RCC 7860 (cell line): ENCODE data around the gene LIPC.
A peak's percentile ranks its signal among the peaks of the same experiment; 100 is the strongest.

Experiments used
- DNase-seq: peaks from one replicate; pipeline ENCODE4 v3.0.0-alpha.2; 2015; ENCODE audit warnings: low spot score
- FAIRE-seq: peaks from 2 replicates; lab custom pipeline; 2012; peaks lifted over from hg19 to GRCh38; lab: Jason Lieb, UNC

The LIPC gene

DNA sequence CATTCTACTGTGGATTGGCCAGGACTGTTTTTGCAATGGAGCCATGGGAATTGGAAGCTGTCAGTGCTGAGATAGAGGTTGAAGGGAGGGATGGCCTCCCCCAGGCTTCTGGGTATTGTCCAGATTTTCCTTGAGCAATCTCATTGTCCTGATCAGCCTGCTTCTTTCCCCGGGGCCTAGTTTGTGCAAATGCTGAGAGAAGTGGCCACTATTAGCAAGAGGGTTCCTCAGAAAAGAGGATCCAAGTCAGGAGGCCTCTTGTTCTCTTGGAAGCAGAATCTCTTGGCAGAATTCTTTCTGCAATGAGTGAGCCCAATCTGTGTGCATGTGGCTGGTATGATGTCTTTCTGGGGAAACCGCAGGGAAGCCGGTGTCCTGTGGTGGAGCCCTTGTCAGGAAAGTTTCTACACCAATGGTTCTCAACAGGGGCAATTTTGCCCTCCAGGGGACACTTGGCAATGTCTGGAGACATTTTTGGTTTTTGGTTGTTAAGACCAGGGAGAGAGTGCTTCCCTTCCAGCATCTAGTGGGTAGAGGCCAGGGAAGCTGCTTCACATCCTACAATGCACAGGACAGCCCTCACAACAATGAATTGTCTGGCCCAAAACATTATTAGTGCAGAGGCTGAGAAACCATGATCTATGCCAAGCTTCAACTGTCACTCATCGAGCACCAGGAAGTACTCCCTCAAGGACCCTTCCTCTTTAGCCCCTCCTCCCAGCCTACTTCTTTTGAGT, 2.0 kb downstream of the LIPC start:
- FAIRE-seq (no peak), DNase-seq (no peak)

DNA sequence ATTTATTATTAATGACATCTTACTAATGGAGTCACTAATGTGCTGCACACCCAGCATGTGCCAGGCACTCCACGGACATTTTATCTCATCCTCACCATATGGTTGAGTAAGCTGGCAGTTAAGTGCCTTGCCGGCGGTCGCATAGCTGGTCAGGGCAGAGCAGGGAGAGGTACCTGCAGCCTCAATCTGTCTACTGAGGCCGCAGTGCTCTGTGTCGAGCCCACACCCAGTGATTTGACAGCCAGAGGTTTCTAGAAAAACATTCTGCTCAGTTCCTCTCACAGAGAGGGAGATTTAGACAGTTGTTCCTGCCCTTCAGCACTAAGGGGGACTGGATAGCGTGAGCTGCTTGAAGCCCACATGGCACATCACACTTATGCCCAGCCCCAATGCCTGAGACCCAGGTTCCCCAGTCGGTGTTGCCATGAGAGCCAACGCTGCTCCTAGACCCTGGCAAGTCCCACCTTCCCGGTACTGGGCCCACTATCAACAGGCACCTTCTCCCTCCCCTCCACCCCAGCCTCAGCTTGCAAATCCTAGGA, 2.6 kb downstream of the LIPC start:
- FAIRE-seq (no peak), DNase-seq (no peak)

DNA sequence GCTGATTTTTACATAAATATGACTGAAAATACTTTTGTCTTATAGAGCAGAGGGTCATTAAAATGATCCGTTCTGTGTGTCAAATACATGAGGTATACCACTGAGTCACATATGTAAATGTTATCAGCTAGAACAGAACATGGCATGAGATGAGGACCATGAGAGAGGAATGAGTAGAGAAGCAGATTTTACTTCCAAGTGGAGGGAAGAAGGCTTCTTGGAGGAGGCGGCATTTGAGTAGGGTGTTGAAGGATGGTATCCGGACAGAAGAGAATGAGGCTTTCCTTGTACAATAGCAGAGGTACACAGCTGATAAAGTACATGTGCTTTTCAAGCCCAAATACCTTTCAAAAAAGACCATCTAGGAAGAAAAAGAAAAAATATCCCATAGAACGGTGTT, 4.8 kb downstream of the LIPC start:
- DNase-seq (no peak), FAIRE-seq (no peak)

DNA sequence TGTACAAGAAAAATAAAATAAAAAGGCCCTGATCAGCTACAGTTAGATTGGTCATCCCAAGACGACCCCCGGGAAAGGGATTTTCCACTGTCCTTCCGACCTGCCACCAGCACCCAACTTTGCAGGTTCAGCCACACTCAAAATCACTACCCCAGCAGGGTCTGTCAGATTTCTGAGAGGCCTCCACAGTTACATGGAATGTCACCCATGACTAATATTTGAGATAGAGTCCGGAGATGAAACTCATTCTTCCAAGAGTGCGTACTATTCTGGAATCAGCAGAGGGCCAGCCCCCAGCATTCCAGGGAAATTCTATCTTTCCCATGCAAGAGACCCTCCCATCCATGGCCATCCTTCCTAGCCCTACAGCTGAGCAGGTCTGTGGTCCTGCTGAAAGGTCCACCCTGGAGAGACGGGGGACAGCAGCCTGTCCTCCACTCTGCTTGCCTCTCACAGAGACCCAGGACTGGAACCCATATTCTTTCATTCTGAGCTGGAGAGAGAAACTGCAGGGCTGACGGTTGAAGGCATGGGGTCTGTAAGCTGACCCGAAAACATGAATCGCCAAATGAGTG, 5.8 kb downstream of the LIPC start:
- DNase-seq: no peak
- no peak for FAIRE-seq

DNA sequence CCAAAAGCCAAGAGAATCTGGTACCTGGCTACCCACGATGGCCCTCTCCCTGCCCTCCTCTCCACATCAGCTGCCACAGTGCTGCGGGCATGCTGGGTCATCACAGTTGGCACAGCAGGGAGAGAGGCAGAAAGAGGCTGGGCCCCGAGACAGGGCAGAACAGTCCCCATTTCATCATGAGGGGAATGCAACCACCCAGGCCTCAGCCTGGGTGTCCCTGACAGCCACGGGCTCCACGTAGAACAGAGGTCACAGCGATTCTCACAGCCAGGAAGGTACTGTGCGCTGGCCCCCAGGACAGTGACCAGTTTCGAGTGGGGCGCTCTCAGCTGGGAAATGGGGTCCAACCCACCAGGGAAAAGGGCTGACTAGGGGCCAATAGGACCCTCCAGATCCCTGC, 6.3 kb downstream of the LIPC start:
- FAIRE-seq (no peak), DNase-seq (no peak)

DNA sequence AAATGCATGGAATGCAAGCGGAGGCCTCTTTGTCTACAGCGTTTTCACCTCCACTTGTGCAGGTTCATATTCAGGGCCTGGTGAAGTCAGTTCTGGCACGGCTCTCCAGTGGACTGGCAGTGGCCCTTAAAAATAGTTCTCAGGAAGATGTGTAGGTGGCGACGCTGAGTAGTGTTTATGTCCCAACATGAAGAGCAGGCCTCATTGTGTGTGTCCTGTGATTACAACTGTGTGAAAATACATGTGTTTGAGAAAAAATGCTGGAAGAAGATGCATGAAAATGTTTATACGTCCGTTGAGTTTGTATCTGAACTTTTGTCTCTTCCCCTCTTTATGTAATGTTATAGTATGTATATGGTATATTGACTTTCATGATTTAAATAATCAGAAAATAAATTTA, 7.2 kb downstream of the LIPC start:
- peak; percentile 56 for DNase-seq
- FAIRE-seq: no peak

DNA sequence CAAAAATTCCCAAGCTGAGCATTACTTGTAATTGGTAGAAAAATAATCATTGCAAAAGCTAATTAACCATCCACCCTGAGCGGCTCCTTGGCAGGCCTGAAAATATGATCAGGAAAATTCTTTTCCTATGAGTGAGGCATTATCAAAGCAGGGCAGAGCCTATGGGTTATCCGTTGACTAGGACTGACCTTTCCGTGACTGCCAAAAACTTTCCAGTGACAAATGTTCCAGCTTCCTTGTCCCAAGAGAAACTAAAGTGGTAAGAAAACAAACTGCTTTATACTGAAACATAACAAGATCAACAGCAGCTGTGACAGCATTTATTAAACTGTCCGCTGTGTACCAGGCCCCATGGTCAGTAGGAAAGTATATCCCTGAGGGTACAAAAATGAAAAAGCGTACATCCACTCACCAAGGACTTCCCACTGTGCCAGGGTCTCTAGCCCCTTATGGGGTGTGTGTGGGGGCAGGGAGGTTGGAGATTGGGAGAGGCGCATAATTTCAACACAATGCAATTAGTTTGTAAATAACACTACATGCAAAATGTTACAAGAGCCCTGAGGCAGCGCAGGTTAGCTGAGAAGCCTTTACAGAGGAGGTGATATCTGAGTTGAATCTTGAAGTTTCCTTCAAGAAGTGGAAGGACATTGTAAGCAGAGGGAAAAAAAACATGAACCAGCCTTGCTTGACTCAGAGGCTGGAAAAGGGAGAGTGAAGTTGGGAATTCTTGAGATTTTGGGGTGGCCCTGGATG, 8.5 kb downstream of the LIPC start:
- DNase-seq (peak; percentile 85), FAIRE-seq (peak; percentile 94)

DNA sequence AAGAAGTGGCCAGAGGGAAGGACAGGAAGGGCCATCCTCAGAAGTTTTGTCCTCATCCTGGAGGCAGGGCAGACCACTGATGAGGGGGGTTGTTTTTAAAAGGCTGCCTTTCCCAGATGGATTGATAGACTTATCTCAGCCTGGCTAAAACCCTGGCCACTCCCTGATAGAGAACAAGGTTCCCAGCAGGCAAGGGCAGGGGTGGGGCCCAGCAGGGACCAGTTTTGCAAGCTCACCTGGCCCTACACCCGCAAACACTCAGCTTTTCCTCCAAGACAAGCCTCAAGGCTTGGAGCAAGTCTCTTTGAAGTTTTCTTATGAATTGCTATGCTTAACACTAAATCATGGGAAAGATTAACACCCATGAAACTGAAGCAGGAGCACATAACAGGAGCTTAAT, 9.1 kb downstream of the LIPC start:
- DNase-seq (no peak), FAIRE-seq (no peak)

DNA sequence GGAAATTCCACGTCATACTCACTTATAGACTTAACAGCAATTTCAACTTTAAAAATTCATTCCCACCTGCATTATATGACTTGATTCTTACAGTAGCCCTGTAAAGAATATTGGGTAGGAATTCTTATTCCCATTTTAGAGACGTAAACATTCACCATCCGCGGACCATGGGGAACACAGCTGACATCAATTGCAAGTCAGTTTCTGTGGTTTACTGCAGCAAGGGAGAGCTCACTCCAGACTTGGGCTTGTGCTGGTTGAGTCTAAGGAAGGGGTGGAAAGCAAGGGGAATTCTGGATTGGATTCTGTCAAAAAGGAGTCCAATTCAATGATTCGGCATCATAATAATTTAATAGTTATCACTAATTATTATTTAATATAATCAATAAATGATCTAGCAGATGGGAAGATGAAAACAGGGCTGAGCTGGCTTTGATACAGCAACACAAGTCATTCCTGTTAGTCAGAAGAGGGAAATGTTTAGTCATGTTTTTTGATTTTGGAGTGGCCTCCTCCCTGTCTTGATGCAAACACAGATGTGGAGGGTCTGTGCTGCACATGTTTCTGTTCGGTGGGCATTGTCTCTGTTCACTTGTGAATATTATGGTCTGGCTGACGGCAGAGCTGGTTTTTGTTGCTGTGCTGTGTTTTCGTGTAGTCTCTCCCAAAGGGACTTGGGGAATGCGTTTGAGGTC, 9.7 kb downstream of the LIPC start:
- peak; percentile 39 for DNase-seq
- peak; percentile 15 for FAIRE-seq

DNA sequence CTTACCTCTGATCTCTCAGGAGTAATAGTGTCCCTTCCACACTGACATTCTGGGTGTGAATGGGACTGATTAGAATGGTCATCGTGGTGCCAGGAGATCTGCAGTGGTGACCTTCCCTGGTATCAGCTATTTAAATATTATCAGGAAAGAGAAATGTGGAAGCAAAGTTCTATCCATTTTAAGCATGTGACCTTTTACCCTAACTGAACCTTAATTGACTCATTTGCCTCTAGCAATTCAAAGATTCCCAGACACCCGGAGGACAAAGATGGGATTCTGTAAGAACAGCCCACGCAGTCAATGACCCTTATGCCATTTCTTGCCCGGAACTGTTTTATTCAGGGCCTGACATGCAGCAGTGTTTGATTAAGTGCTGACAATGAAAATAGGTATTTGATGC, 10.3 kb downstream of the LIPC start:
- DNase-seq (no peak), FAIRE-seq (no peak)

DNA sequence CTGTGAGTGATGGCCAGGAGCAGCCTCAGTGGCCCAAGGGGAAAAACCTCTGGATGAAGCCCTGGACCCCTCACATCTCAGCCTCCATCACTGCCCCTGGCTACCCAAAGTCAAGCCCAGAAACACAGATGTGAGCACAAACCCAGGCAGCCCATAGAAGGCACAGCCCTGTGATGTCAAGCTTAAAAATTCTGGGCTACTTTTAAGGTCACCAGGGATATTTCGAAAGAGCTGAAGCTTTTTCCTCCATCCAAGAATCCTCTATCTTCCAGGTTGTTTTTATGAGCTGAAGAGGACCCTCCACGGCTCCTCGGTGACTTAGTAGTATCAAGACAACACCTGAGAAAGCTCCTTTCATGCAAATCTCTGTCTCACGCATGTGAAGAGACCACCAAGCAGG, 11.5 kb downstream of the LIPC start:
- no peak for FAIRE-seq
- no peak for DNase-seq

DNA sequence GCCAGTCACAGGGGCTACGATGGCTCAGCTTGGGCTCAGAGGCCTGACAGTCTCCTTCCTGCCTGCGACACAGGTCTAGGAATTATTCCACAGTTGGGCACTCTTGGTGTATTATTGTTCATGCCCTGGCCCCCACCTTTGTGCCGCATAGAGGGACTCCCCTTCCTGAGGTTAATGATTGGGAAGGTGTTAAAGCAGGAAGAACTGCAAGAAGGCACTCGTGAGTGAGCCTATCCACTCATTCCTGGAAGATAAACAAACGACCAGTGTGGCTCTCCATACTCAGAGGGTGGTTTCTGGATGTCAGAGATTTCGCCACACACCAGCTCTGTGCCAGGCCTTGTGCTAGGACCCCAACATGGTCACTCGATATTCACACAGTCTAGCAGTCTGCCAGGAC, 12.3 kb downstream of the LIPC start:
- DNase-seq (peak; percentile 39), FAIRE-seq (no peak)

DNA sequence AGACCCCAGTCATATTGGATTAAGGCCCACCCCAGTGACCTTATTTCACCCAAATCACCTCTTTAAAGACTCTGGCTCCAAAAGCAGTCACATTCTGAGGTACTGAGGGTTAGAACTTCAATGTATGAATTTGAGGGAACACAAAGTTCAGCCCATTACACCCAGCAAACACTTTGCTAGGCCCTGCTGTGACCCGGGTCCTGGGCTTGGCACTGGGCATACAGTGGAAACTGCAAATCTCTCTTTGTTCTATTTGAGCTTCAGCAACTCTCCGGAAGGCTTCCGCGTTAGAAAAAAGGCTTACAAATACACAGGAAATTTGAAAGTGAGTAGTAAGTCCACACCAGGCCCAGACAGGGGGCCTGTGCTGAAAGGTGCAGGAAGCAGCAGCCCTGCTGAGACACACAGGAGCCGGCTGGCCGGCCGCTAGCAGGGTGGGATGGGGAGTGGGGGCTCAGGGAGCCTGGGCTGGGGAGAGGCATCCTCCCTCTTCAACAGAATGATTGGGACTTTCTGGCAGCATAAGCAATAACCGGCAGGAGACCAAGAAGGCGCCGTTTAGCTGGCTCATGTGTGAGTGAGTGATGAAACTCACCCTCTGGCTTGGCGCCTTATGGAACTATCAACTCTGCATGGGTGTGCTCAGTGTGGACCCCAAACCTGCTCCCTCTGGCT, 13.0 kb downstream of the LIPC start:
- DNase-seq (no peak), FAIRE-seq (no peak)

DNA sequence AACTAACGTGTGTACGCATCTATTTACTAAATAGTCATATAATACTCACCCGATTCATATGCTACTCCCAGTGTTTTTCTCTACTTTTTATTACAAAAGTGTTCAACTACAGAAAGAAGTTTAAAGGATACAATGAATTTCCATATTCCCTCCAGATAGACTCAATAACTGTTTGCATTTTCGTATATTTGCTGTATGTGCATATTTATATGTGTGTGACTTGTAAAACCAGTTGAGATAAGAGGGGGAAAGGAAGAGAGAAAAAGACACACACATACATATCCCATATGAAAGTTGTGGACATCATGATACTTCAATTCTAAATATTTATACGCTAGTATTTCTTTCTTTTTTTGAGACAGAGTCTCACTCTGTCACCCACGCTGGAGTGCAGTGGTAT, 14.1 kb downstream of the LIPC start:
- DNase-seq (no peak), FAIRE-seq (no peak)

DNA sequence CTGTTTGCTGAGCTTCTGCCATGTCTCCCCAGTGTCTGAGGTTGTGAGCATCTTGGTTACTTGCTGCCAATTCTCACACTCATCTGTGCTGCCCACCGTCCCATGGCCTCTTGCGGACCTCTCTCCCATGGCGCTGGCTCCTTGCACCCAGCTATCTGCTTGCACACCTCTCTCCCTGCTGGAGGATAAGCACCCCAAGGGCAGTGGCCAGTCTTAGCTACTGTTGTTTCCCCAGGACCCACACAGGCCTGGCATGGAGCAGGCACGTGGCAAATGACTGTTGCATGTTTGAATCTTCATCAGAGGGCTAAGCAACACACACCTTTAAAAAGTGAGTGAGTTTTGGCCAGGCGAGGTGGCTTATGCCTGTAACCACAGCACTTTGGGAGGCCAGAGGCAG, 14.7 kb downstream of the LIPC start:
- no peak for FAIRE-seq
- no peak for DNase-seq

DNA sequence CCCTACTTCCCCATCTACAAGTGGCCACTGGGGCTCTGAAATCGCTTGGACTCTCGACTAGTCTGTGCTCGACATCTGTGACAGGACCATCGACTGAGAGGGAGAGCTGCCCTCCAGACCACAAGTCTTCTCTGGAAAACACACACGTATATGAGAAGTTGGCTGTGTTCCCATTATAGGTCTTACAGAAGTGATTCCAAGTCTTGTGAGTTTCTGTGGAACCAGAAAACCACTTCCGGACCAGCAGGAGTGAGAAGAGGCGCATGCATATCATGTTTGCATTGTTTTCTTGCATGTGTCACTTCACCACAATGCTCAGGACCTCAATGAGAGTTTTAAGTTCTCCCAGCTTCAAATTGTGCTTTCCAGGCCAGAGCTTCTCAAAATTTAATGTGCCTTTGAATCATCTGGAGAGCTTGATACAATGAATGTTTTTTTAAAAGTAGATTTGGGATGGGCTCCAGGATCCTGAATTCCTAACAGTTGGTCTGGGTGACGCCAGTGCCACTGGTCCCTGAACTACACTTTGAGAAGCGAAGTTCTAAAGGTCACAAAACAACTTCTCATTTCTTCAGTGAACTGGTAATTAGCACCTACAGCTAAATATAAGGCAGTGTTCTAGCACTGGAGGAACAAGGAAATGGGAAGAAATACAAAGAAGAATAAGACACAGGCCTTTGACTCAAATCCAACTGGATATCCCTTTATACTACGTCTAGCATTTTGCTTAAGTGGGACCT, 15.7 kb downstream of the LIPC start:
- DNase-seq: peak; percentile 98

DNA sequence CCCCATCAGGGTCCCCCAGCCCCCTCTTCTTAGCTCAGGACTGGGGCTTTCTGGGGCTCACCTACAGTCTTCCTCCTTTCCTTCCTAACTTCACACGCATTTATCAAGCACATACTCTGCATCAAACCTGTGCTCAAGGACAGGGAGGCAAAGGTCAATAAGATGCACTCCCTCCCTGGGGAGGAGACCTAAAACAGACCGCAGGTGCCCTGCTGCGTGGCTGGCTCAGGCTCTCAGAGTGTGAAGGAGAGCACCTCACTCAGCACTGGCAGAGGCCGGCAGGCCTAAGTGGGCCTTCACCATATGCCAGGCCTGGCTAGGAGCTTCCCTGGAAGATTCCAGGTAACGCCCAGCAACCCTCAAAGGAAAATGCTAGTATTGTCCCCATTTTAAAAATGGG, 16.5 kb downstream of the LIPC start:
- DNase-seq: no peak
- no peak for FAIRE-seq

More for the DNA sequence above, 15.7 kb downstream of the LIPC start:
- FAIRE-seq: peak; percentile 96

DNA sequence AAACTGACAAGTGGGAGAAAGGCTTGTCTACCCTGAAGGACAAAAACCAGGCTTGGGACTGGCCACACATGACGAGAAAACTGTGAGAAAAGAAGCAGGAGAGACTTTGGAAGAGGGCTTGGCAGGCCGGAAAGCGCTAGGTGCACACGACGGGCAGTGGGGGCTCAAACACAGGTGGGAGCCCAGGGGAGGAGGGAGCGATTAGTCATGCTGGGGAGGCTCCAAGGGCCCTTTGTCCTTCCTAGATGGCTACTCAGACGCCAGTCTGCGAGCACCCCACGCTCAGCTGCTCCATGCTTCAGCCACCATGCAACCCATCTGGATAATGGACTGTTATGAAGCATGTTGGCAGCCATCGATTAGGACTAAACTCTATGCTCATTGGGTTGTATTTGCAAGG, 17.1 kb downstream of the LIPC start:
- FAIRE-seq: no peak

DNA sequence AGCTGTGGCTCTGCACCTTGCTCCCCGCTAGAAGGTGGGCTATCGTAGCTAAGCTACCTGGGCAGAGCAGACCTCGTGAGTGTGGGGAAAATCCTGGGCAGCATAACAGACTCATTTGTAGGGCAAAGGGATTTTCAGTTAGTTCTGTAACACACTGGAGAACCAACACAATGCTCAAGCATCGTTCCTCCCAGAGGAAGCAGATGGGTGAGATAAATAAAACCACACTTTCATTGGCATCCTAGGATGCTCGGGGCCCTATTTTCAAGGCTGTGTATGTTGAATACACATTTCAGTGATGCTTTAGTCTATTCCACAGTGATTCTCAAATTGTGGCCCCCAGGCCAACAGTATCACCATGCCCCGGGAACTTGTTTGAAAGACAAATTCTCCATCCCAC, 20.0 kb downstream of the LIPC start:
- no peak for FAIRE-seq

More for the DNA sequence above, 17.1 kb downstream of the LIPC start:
- DNase-seq: no peak

DNA sequence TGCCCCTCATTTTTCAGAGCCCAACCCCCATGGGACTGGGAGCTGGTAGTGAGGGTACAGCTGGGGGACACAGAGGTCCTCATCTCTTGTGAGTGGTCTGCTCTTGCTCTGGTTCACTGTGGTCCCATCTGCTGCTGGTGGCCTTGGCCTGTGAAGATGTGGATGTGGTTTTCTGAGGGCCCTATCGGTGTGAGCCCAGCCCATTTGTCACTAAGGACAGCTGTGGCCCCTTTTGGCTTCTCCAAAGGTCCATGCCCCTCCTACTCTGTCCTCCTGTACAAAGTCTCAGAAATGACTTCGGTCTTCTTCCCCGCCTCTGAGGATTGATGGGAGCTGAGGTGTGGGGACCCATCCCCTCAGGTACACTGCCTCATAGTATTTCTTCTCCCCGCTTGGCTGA, 21.0 kb downstream of the LIPC start:
- DNase-seq (no peak), FAIRE-seq (no peak)

More for the DNA sequence above, 20.0 kb downstream of the LIPC start:
- DNase-seq: no peak
